ENCODE data around the gene DUSP3. TPM values are rescaled to one million over a fixed set of nuclear protein-coding genes. Genes with fewer than 3 reads are reported as not detected.

Gene DUSP3
- total and polyA plus RNA-seq, 9 donors, result 13.4 to 60.4 (median 33.0) TPM

DNA sequence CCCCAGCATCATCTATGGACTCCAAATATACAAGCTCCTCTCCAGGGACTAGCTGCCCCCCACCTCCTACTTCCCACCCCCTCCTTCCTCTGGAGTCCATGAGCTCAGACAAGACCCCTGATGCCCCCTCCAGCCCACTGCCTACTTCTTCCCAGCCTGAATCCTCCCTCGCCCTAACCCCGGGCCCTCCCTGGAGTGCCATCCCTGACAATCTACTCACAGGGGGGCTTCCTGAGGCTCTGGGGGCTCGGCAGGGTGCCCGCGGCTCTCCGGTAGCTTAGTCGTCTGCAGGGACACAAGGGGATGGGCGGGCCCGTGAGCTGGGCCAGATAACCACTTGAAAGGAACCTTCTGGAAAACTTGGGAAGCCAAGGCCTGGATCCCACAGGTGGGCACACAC, 39.0 kb upstream of the DUSP3 start:
- H3K4me1 ChIP-seq (ENCODE audit: insufficient read depth), result no peaks in the 10 kb centered on the region
- no peak overlapping the region for H3K4me3 ChIP-seq
- intact Hi-C loops (cut with DNase I), result no loop called here
- 90 to 93% (median 91%) methylated on average over 9 of the region's 9 CpGs for WGBS, 3 donors
- TF ChIP-seq EP300 (IDR thresholded peaks at IDR 0.05) (no peak), POLR2A (IDR thresholded peaks at IDR 0.05) (no peak)
- TF ChIP-seq, protein P1, sequence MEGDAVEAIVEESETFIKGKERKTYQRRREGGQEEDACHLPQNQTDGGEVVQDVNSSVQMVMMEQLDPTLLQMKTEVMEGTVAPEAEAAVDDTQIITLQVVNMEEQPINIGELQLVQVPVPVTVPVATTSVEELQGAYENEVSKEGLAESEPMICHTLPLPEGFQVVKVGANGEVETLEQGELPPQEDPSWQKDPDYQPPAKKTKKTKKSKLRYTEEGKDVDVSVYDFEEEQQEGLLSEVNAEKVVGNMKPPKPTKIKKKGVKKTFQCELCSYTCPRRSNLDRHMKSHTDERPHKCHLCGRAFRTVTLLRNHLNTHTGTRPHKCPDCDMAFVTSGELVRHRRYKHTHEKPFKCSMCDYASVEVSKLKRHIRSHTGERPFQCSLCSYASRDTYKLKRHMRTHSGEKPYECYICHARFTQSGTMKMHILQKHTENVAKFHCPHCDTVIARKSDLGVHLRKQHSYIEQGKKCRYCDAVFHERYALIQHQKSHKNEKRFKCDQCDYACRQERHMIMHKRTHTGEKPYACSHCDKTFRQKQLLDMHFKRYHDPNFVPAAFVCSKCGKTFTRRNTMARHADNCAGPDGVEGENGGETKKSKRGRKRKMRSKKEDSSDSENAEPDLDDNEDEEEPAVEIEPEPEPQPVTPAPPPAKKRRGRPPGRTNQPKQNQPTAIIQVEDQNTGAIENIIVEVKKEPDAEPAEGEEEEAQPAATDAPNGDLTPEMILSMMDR (IDR thresholded peaks at IDR 0.05), result no peak
- DNase-seq, result no peak
- no peaks in the 10 kb centered on the region for H3K36me3 ChIP-seq
- H3K9me3 ChIP-seq, result no peaks in the 10 kb centered on the region
- no peaks in the 10 kb centered on the region for H3K27me3 ChIP-seq
- no peak overlapping the region for H3K27ac ChIP-seq

DNA sequence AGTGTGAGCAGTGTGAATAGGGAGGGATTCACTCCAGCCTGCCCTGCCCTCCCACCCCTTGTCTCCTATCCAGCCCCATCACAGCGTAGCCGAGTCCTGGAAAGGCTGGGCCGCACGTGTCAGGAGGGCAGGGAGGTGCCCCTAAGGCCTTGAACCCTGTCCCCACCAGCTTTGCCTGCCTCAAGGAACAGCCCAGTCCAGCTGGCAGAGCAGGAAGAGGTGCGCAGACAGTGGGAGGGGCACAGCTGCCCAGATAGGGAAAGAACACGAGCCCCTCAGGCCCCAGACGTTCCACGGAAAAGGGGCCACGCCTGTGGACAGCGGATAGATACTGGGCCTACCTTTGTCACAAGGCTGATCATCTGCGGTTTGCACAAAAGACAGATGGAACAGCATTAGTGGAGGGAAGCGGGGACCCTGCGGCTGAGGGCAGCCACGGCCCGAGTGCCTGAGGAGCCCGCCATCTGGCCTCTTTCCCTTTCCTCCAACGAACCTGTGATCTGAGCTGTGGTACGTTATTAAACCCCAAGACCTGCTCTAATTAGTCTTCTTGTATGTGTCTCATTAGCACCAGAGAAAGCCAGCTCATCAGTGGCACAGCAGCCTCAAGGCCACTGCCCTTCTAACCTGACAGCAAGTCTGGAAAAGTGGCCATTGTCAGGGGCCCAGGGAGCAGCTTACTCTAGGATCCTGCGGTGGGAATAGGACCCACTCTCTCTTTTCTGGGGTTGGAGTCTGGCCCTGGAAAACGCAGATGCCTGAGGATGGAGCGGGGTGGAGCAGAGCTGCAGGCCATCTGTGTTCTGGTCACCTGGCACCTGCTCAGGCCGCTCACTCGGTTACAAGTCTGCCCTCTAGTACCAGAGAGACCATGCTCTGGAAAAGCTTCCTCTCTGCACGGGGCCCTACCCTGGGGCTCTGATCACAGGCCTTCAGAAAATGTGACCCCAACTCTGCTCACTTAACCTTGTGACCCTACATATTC, 37.9 kb upstream of the DUSP3 start:
- intact Hi-C loops (cut with DNase I), result no loop called here
- Histone ChIP-seq H3K36me3 (no peaks in the 10 kb centered on the region), H3K4me1 (ENCODE audit: insufficient read depth) (no peaks in the 10 kb centered on the region), H3K9me3 (no peaks in the 10 kb centered on the region), H3K4me3 (no peak overlapping the region), H3K27me3 (no peaks in the 10 kb centered on the region), H3K27ac (no peak overlapping the region)
- TF ChIP-seq POLR2A (IDR thresholded peaks at IDR 0.05) (no peak), EP300 (IDR thresholded peaks at IDR 0.05) (no peak)
- TF ChIP-seq, protein P1 (IDR thresholded peaks at IDR 0.05), result no peak
- no peak for DNase-seq
- 87 to 89% (median 88%) methylated on average over 24 of the region's 24 CpGs for WGBS, 3 donors

DNA sequence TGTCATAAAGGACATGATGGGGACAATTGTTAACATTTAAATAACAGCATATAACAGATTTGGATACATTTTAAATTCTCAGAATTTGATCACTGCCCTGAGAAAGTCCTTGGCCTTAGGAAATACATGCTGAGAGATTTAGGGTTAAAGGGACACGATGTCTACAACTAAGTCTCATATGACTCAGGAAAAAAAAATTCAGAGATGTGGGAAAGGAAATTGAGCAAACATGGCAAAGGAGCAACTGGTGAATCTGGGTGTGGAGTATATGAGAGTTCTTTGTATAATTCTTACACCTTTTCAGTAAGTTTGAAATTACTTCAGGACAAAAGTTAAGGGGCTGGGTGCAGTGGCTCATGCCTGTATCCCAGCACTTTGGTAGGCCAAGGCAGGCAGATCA, 35.9 kb upstream of the DUSP3 start:
- no peak overlapping the region for H3K27ac ChIP-seq
- 3 to 6% (median 5%) methylated on average over 1 of the region's 1 CpG for WGBS, 3 donors
- DNase-seq, result no peak
- no peaks in the 10 kb centered on the region for H3K4me1 ChIP-seq (ENCODE audit: insufficient read depth)
- intact Hi-C loops (cut with DNase I), result no loop called here
- no peaks in the 10 kb centered on the region for H3K27me3 ChIP-seq
- no peaks in the 10 kb centered on the region for H3K36me3 ChIP-seq
- H3K9me3 ChIP-seq, result no peaks in the 10 kb centered on the region
- TF ChIP-seq, protein P1 (IDR thresholded peaks at IDR 0.05), result no peak
- TF ChIP-seq POLR2A (IDR thresholded peaks at IDR 0.05) (no peak), EP300 (IDR thresholded peaks at IDR 0.05) (no peak)
- H3K4me3 ChIP-seq, result no peak overlapping the region

DNA sequence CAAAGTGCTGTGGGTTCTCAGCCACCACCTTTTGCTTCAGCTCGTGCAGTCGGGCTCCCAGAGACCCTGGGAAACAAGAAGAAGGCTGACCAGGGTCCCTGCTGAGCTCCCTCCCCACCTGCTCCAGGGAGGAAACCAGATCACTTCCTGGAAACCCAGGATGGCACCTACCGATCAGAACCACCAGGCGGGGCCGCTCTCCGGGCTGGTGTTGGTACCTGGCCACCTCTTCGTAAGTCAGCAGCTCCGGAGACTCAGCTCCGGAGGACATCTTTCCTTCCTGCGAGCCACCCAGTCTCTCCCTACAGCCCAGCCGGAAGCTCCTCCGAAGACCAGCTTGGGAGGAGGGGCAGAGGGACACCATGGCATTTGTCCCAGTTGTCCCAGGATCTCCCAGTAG, 35.2 kb upstream of the DUSP3 start:
- no peaks in the 10 kb centered on the region for H3K4me1 ChIP-seq (ENCODE audit: insufficient read depth)
- H3K4me3 ChIP-seq, result no peak overlapping the region
- no peaks in the 10 kb centered on the region for H3K9me3 ChIP-seq
- intact Hi-C loops (cut with DNase I), result no loop called here
- no peaks in the 10 kb centered on the region for H3K27me3 ChIP-seq
- no peak overlapping the region for H3K27ac ChIP-seq
- 86 to 91% (median 88%) methylated on average over 12 of the region's 12 CpGs for WGBS, 3 donors
- H3K36me3 ChIP-seq, result no peaks in the 10 kb centered on the region
- TF ChIP-seq POLR2A (IDR thresholded peaks at IDR 0.05) (no peak), EP300 (IDR thresholded peaks at IDR 0.05) (no peak)
- TF ChIP-seq, protein P1 (IDR thresholded peaks at IDR 0.05), result no peak
- DNase-seq, result no peak

All from ovary (tissue), 9 donors.